OCI-LY7 (cell line): ENCODE measurements around the gene RAB20. TPM values are rescaled to one million over a fixed set of nuclear protein-coding genes. Genes with fewer than 3 reads are reported as not detected.

Experiments
- BruUV-seq: library from RNA; stranded (reverse); fragments of 400-500 nt; replicated peaks from 2 replicates; lab custom pipeline; 2021; lab: Mats Ljungman, UMichigan
- CTCF ChIA-PET: fragments of 300-600 bp; sonication (Branson Sonifier 250); formaldehyde crosslinking; loops from one replicate; lab custom pipeline; 2022; ENCODE audit warnings: antibody characterized with exemption; ENCODE audit not compliant: unreplicated experiment; lab: Charles Lee
- POLR2A ChIA-PET: fragments of 300-600 bp; sonication (Branson Sonifier 250); formaldehyde crosslinking; loops from one replicate; lab custom pipeline; 2022; ENCODE audit warnings: antibody characterized with exemption; lab: Charles Lee
- DNase-seq: peaks from one replicate; pipeline ENCODE4 v3.0.0-alpha.2; 2015; ENCODE audit warnings: low spot score
- H2AFZ ChIP-seq: fragments of 200-600 bp; sonication (generic), shearing (Covaris generic); 2 replicates; pipeline ENCODE4 v1.6.1; 2014; ENCODE audit warnings: mild to moderate bottlenecking, antibody characterized with exemption, low read length, moderate library complexity
- H3K27ac ChIP-seq: fragments of 200-600 bp; sonication (generic); 2 replicates; pipeline ENCODE4 v1.5.1; 2014; ENCODE audit warnings: mixed run types, low read depth, mild to moderate bottlenecking, moderate library complexity, low read length, inconsistent platforms; ENCODE audit not compliant: poor library complexity, severe bottlenecking
- H3K36me3 ChIP-seq: fragments of 200-600 bp; sonication (generic); 2 replicates; pipeline ENCODE4 v1.6.1; 2014; ENCODE audit warnings: mild to moderate bottlenecking, antibody characterized with exemption, low read length, moderate library complexity, mixed read lengths; ENCODE audit not compliant: insufficient read depth
- H3K4me1 ChIP-seq: fragments of 200-600 bp; sonication (generic); 2 replicates; pipeline ENCODE4 v1.5.1; 2014; ENCODE audit warnings: mild to moderate bottlenecking, low read length; ENCODE audit not compliant: insufficient read depth, poor library complexity, severe bottlenecking
- H3K4me2 ChIP-seq: fragments of 200-600 bp; sonication (generic); 2 replicates; pipeline ENCODE4 v1.6.1; 2014; ENCODE audit warnings: mild to moderate bottlenecking, low read length
- H3K4me3 ChIP-seq: fragments of 200-600 bp; sonication (generic); 2 replicates; pipeline ENCODE4 v1.5.1; 2014; ENCODE audit warnings: mild to moderate bottlenecking, low read depth, low read length; ENCODE audit not compliant: poor library complexity, severe bottlenecking
- H3K79me2 ChIP-seq: fragments of 200-600 bp; sonication (generic); 2 replicates; pipeline ENCODE4 v1.6.1; 2016; ENCODE audit warnings: low read depth, mild to moderate bottlenecking, low read length, moderate library complexity, mixed read lengths; ENCODE audit not compliant: insufficient read depth
- H3K9me2 ChIP-seq: fragments of 200-600 bp; sonication (generic); 2 replicates; pipeline ENCODE4 v1.6.1; 2016; ENCODE audit warnings: mild to moderate bottlenecking, low read length, mixed read lengths; ENCODE audit not compliant: insufficient read depth
- H3K9me3 ChIP-seq: fragments of 200-600 bp; sonication (generic); 2 replicates; pipeline ENCODE4 v1.6.1; 2014; ENCODE audit warnings: mild to moderate bottlenecking, mixed run types, low read length, mixed read lengths
- H4K20me1 ChIP-seq: fragments of 200-600 bp; sonication (generic); 2 replicates; pipeline ENCODE4 v1.6.1; 2014; ENCODE audit warnings: mild to moderate bottlenecking, antibody characterized with exemption, low read length, moderate library complexity, mixed read lengths; ENCODE audit not compliant: insufficient read depth
- CTCF ChIP-seq: fragments of 200-600 bp; sonication (generic); conservative IDR thresholded peaks from 2 replicates; pipeline ENCODE4 v1.5.1; 2014; ENCODE audit warnings: mild to moderate bottlenecking, antibody characterized with exemption, low read length, moderate library complexity, mixed read lengths
- EZH2phosphoT487 ChIP-seq: fragments of 200-600 bp; sonication (generic); IDR thresholded peaks from 2 replicates; pipeline ENCODE4 v1.6.1; 2018; ENCODE audit warnings: low read depth, borderline replicate concordance, mild to moderate bottlenecking, mixed run types, antibody characterized with exemption, low read length, moderate library complexity, mixed read lengths
- intact Hi-C: fragments of 100-400 bp; cut with micrococcal nuclease; formaldehyde crosslinking; loops from one replicate; pipeline ENCODE4 v1.10.0; 2022; ENCODE audit not compliant: unreplicated experiment
- total RNA-seq, 2 experiments: library from RNA; depleted of rRNA in 1 of 2; stranded (reverse); fragments of >200 nt in 1 of 2; shearing (Covaris generic) in 1 of 2; gene quantifications; 2 replicates each; pipeline ENCODE4 v1.2.3, GENCODE V29; 2014 to 2022

RAB20 gene
- total RNA-seq, 2 experiments from 2014 or later = not detected

- POLR2A ChIA-PET = interaction anchor here (0.6 kb wide), 1 partner anchor 390 kb away, joined by 3 read pairs; no protein-coding TSS in a partner anchor
- CTCF ChIA-PET = no interaction called here
- TF ChIP-seq EZH2phosphoT487 (no peak), CTCF (no peak)
- Histone ChIP-seq H3K27ac (no peak overlapping the region), H3K9me2 (no peaks in the 10 kb centered on the region), H4K20me1 (no peaks in the 10 kb centered on the region), H2AFZ (no peak overlapping the region), H3K9me3 (no peaks in the 10 kb centered on the region), H3K4me2 (no peak overlapping the region), H3K79me2 (no peaks in the 10 kb centered on the region), H3K4me3 (no peak overlapping the region), H3K4me1 (no peaks in the 10 kb centered on the region), H3K36me3 (no peaks in the 10 kb centered on the region)
- no TSS peak for BruUV-seq
- intact Hi-C loops = no loop called here
- DNase-seq = no peak
Observed at GRCh38 chr13:110538632-110539031, 22.9 kb downstream of the RAB20 start.

GRCh38 chr13:110536006-110536693, 25.4 kb downstream of the RAB20 start:
- Histone ChIP-seq H3K27ac (no peak overlapping the region), H3K9me2 (no peaks in the 10 kb centered on the region), H3K4me1 (no peaks in the 10 kb centered on the region), H2AFZ (no peak overlapping the region), H3K4me3 (no peak overlapping the region), H3K79me2 (no peaks in the 10 kb centered on the region), H3K9me3 (no peaks in the 10 kb centered on the region), H3K36me3 (no peaks in the 10 kb centered on the region), H3K4me2 (no peak overlapping the region), H4K20me1 (no peaks in the 10 kb centered on the region)
- POLR2A ChIA-PET = no interaction called here
- CTCF ChIA-PET = no interaction called here
- no peak for DNase-seq
- intact Hi-C loops = no loop called here
- TF ChIP-seq EZH2phosphoT487 (no peak), CTCF (no peak)
- BruUV-seq = no TSS peak

GRCh38 chr13:110535526-110535925, 26.0 kb downstream of the RAB20 start:
- POLR2A ChIA-PET = no interaction called here
- CTCF ChIA-PET = no interaction called here
- H3K36me3 ChIP-seq = no peaks in the 10 kb centered on the region

More at GRCh38 chr13:110535526-110535925, 26.0 kb downstream of the RAB20 start:
- Histone ChIP-seq H3K4me2 (no peak overlapping the region), H3K4me1 (no peaks in the 10 kb centered on the region), H3K9me3 (no peaks in the 10 kb centered on the region), H2AFZ (no peak overlapping the region), H3K9me2 (no peaks in the 10 kb centered on the region), H3K27ac (no peak overlapping the region), H4K20me1 (no peaks in the 10 kb centered on the region), H3K79me2 (no peaks in the 10 kb centered on the region), H3K4me3 (no peak overlapping the region)
- BruUV-seq = no TSS peak
- TF ChIP-seq CTCF (no peak), EZH2phosphoT487 (no peak)
- intact Hi-C loops = no loop called here
- no peak for DNase-seq
